Common myeloid progenitor, CD34-positive (primary cell): Measurements from ENCODE around the gene SPATA2L. TPM values are rescaled to one million over a fixed set of nuclear protein-coding genes. Genes with fewer than 3 reads are reported as not detected.
A peak's percentile ranks its signal among the peaks of the same experiment; 100 is the strongest.

Experiments
- CTCF ChIA-PET: fragments of 350-600 bp; sonication (Branson Sonifier 250); formaldehyde crosslinking; loops from one replicate; lab custom pipeline; 2021; ENCODE audit warnings: antibody characterized with exemption; lab: Charles Lee
- POLR2A ChIA-PET: fragments of 350-600 bp; sonication (Branson Sonifier 250); formaldehyde crosslinking; loops from one replicate; lab custom pipeline; 2021; ENCODE audit warnings: antibody characterized with exemption; lab: Charles Lee
- DNase-seq, 3 donors: peaks; one replicate each; pipeline versions ENCODE4 v3.0.0 to v3.0.0-alpha.2; 2013
- H3K27ac ChIP-seq, 2 experiments: 1 replicate in 1 of 2; 2 replicates in 1 of 2; pipeline ENCODE4 v1.7.0; 2013; ENCODE audit warnings: inconsistent platforms in 2 of 2, low read length in 2 of 2, mild to moderate bottlenecking in 2 of 2, low read depth in 1 of 2, moderate library complexity in 1 of 2; ENCODE audit not compliant: severe bottlenecking in 2 of 2, insufficient read depth in 1 of 2, poor library complexity in 1 of 2
- H3K27me3 ChIP-seq, 5 experiments: replicated peaks in 2 of 5; 1 replicate in 3 of 5; 2 replicates in 2 of 5; pipeline versions ENCODE4 v1.6.1 to v1.7.0; 2013; ENCODE audit warnings: low read length in 4 of 5, mild to moderate bottlenecking in 2 of 5, moderate library complexity in 2 of 5, inconsistent platforms in 1 of 5; ENCODE audit not compliant: insufficient read depth in 5 of 5, control insufficient read depth in 4 of 5
- H3K36me3 ChIP-seq, 4 experiments: 1 replicate in 2 of 4; 2 replicates in 2 of 4; pipeline versions ENCODE4 v1.6.1 to v1.7.0; 2013; ENCODE audit warnings: low read length in 3 of 4, control low read depth in 1 of 4, mild to moderate bottlenecking in 1 of 4; ENCODE audit not compliant: control insufficient read depth in 4 of 4, insufficient read depth in 4 of 4
- H3K4me1 ChIP-seq, 4 experiments: 1 replicate in 3 of 4; 2 replicates in 1 of 4; pipeline versions ENCODE4 v1.6.1 to v1.7.1; 2013; ENCODE audit warnings: low read length in 3 of 4, mild to moderate bottlenecking in 3 of 4, control low read depth in 1 of 4, inconsistent platforms in 1 of 4, moderate library complexity in 1 of 4; ENCODE audit not compliant: control insufficient read depth in 4 of 4, insufficient read depth in 4 of 4; ENCODE audit errors: control extremely low read depth in 1 of 4
- H3K4me3 ChIP-seq, 7 experiments: 1 replicate in 4 of 7; 2 replicates in 3 of 7; pipeline versions ENCODE4 v1.5.1 to v1.7.0; 2013; ENCODE audit warnings: mild to moderate bottlenecking in 7 of 7, low read length in 6 of 7, moderate library complexity in 6 of 7, inconsistent platforms in 2 of 7, low read depth in 2 of 7, control low read depth in 1 of 7; ENCODE audit not compliant: insufficient read depth in 4 of 7, control insufficient read depth in 1 of 7; ENCODE audit errors: extremely low read depth in 1 of 7
- H3K9me3 ChIP-seq, 5 experiments: 1 replicate in 4 of 5; 2 replicates in 1 of 5; pipeline versions ENCODE4 v1.6.1 to v1.7.1; 2013; ENCODE audit warnings: low read length in 4 of 5, mild to moderate bottlenecking in 2 of 5, inconsistent platforms in 1 of 5, low read depth in 1 of 5, moderate library complexity in 1 of 5; ENCODE audit not compliant: control insufficient read depth in 4 of 5, insufficient read depth in 2 of 5; ENCODE audit errors: control extremely low read depth in 1 of 5
- WGBS: methylation state at CpG from one replicate; pipeline ENCODE4 v1.1.5; 2013; ENCODE audit not compliant: insufficient coverage; 5-methylcytosine and 5-hydroxymethylcytosine counted together
- polyA plus RNA-seq: library from polyadenylated mRNA; unstranded; fragments of 120-200 nt; gene quantifications from one replicate; pipeline ENCODE4 v1.2.1, GENCODE V29; 2013

SPATA2L gene
- 9.5 TPM for polyA plus RNA-seq

GRCh38 chr16:89701425-89702406 lies at the start of gene SPATA2L:
TSS of gene SPATA2L (minus strand) at chr16:89701705. CDS start at chr16:89701232, 473 bp downstream.
- peaks cover 2 to 30% (median 26%) of the 10 kb centered on the region in 4 experiments for H3K4me1 ChIP-seq

DNA sequence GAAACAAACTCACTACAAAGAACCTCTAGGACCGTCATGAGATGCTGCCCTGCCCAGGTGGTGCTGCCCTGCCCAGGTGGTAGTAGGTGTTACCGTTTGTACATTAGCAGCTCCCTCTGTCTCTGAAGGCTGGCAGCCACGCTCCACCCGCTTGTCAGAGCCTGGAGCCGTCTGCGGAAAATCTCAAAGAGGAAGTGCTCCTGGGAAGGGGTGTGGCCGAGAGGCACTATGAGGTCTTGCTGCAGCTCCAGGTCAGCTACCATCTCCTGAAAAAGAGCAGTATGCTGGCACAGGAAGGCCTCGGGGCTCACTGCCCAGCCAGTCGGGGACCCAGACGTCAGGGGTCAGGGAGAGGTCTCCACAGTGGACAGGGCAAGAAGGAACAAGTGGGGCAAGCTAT lies 48.1 kb upstream of the SPATA2L start:
- DNase-seq, result peak; percentile 42 to 60 (median 59)
- Histone ChIP-seq H3K27ac (no peak overlapping the region), H3K4me1 (peaks cover 0 to 7% (median 3%) of the 10 kb centered on the region in 4 experiments), H3K27me3 (no peaks in the 10 kb centered on the region), H3K4me3 (no peak overlapping the region), H3K9me3 (no peaks in the 10 kb centered on the region), H3K36me3 (peaks cover 2 to 64% (median 42%) of the 10 kb centered on the region in 4 experiments)
- ChIA-PET CTCF (interaction anchor here (0.8 to 2.7 kb wide), 8 partner anchors 10 to 111 kb away, joined by 3 to 11 read pairs (median 4); no protein-coding TSS in a partner anchor), POLR2A (no interaction called here)
- 10% methylated on average over 10 of the region's 10 CpGs for WGBS

More at GRCh38 chr16:89701425-89702406, at the start of gene SPATA2L:
- peak within 1 kb of the TSS in 1 of 2 experiments; percentile 66 for H3K27ac ChIP-seq
- ChIA-PET CTCF (interaction anchor here (1.0 to 16.5 kb wide), 6 partner anchors 9 to 162 kb away, joined by 4 to 195 read pairs (median 8); no protein-coding TSS in a partner anchor), POLR2A (interaction anchor here (0.6 to 1.2 kb wide), 5 partner anchors 18 to 119 kb away, joined by 3 to 4 read pairs (median 3); partner anchors contain the start of gene ZNF276)
- H3K36me3 ChIP-seq, result peaks cover 0 to 9% (median 1%) of the 10 kb centered on the region in 4 experiments
- peak within 1 kb of the TSS; percentile 61 to 84 (median 71) for H3K4me3 ChIP-seq
- H3K27me3 ChIP-seq, result no peaks in the 10 kb centered on the region
- WGBS, result under 1% methylated on average over 92 of the region's 97 CpGs
- no peaks in the 10 kb centered on the region for H3K9me3 ChIP-seq
- peak; percentile 92 to 96 (median 96) for DNase-seq

GRCh38 chr16:89748921-89749320 lies 47.4 kb upstream of the SPATA2L start:
- no peak for DNase-seq
- Histone ChIP-seq H3K4me3 (no peak overlapping the region), H3K27me3 (no peaks in the 10 kb centered on the region), H3K36me3 (peaks cover 2 to 68% (median 45%) of the 10 kb centered on the region in 4 experiments), H3K4me1 (peaks cover 0 to 7% (median 3%) of the 10 kb centered on the region in 4 experiments), H3K27ac (no peak overlapping the region), H3K9me3 (no peaks in the 10 kb centered on the region)
- 98% methylated on average over 6 of the region's 11 CpGs for WGBS
- POLR2A ChIA-PET, result no interaction called here
- CTCF ChIA-PET, result interaction anchor here (0.7 to 2.7 kb wide), 7 partner anchors 12 to 112 kb away, joined by 3 to 11 read pairs (median 4); no protein-coding TSS in a partner anchor

- DNase-seq, result no peak
- Histone ChIP-seq H3K4me1 (peaks cover 0 to 7% (median 3%) of the 10 kb centered on the region in 4 experiments), H3K4me3 (no peak overlapping the region), H3K36me3 (peaks cover 2 to 74% (median 45%) of the 10 kb centered on the region in 4 experiments), H3K9me3 (no peaks in the 10 kb centered on the region), H3K27me3 (no peaks in the 10 kb centered on the region), H3K27ac (no peak overlapping the region)
- ChIA-PET POLR2A (no interaction called here), CTCF (interaction anchor here (1.4 to 2.7 kb wide), 3 partner anchors 13 to 112 kb away, joined by 4 to 11 read pairs (median 8); no protein-coding TSS in a partner anchor)
- WGBS, result 99% methylated on average over 9 of the region's 9 CpGs
Observed at GRCh38 chr16:89748076-89748475, 46.6 kb upstream of the SPATA2L start.

GRCh38 chr16:89746043-89746442 lies 44.5 kb upstream of the SPATA2L start:
- H3K27ac ChIP-seq, result no peak overlapping the region
- no peak overlapping the region for H3K4me3 ChIP-seq
- peaks cover 0 to 7% (median 3%) of the 10 kb centered on the region in 4 experiments for H3K4me1 ChIP-seq
- POLR2A ChIA-PET, result no interaction called here
- 97% methylated on average over 15 of the region's 15 CpGs for WGBS
- H3K27me3 ChIP-seq, result no peaks in the 10 kb centered on the region
- peaks cover 2 to 81% (median 52%) of the 10 kb centered on the region in 4 experiments for H3K36me3 ChIP-seq
- CTCF ChIA-PET, result interaction anchor here (1.0 to 1.3 kb wide), 2 partner anchors 38 to 58 kb away, joined by 3 to 4 read pairs; no protein-coding TSS in a partner anchor
- DNase-seq, result no peak
- no peaks in the 10 kb centered on the region for H3K9me3 ChIP-seq

DNA sequence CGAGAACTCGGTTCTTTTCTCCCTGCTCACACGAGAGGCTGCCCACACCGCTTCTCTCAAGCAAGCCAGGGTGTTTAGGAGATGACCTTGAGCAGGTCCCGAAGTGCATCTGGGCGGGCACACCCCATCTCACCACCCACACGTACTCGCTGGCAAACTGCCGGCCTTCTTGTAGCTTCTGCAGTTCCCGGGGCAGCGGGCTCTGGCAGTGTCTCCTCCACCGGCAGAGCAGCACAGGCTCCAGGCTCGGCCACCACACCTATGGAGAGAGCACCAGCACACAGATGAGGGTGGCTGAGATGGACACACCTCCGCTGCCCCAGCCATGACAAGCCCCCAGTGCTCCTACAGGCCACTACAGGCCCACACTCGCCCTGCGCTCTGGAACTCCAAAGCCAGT lies 43.3 kb upstream of the SPATA2L start:
- Histone ChIP-seq H3K36me3 (peaks cover 2 to 86% (median 59%) of the 10 kb centered on the region in 4 experiments), H3K9me3 (no peaks in the 10 kb centered on the region), H3K4me1 (peaks cover 0 to 6% (median 2%) of the 10 kb centered on the region in 4 experiments), H3K27me3 (no peaks in the 10 kb centered on the region), H3K27ac (no peak overlapping the region), H3K4me3 (no peak overlapping the region)
- CTCF ChIA-PET, result interaction anchor here (0.8 kb wide), 1 partner anchor 39 kb away, joined by 3 read pairs; no protein-coding TSS in a partner anchor
- 98% methylated on average over 14 of the region's 16 CpGs for WGBS
- no peak for DNase-seq
- POLR2A ChIA-PET, result no interaction called here
